ENCODE results near the gene CNBD2.

DNA sequence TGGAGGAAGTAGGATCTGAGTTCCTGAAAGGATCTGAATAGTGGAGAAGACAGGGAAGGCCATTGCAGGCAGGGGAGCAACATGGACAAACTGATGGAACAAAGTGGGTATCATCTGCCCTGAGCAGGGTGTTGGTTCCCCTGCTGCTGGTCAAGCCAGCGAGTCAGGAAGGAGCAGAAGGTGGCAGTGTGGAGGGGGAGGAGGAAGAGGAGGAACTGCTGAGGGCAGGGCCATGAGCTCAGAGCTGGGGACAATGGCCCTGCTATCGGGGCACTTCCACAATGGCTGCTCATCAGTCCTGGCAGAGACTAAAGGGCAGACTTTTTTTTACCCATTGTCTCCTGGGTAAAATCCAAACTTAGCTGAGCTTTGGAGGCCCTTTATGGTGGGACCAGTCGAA is 13.6 kb downstream of the CNBD2 start:
- TF ChIP-seq, protein P1, sequence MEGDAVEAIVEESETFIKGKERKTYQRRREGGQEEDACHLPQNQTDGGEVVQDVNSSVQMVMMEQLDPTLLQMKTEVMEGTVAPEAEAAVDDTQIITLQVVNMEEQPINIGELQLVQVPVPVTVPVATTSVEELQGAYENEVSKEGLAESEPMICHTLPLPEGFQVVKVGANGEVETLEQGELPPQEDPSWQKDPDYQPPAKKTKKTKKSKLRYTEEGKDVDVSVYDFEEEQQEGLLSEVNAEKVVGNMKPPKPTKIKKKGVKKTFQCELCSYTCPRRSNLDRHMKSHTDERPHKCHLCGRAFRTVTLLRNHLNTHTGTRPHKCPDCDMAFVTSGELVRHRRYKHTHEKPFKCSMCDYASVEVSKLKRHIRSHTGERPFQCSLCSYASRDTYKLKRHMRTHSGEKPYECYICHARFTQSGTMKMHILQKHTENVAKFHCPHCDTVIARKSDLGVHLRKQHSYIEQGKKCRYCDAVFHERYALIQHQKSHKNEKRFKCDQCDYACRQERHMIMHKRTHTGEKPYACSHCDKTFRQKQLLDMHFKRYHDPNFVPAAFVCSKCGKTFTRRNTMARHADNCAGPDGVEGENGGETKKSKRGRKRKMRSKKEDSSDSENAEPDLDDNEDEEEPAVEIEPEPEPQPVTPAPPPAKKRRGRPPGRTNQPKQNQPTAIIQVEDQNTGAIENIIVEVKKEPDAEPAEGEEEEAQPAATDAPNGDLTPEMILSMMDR (optimal IDR thresholded peaks at IDR 0.05 in 1 of 3, IDR thresholded peaks at IDR 0.05 in 1 of 3, conservative IDR thresholded peaks at IDR 0.05 in 1 of 3; ENCODE audit: extremely low read depth in 1 of 3, insufficient read depth in 2 of 3, low read length in 3 of 3), result no peak
- no peak for TF ChIP-seq EZH2 (IDR thresholded peaks at IDR 0.05; ENCODE audit: low read length)

Data from keratinocyte (primary cell).